IMR-90 (cell line): ENCODE results near the gene ASTN2. TPM values are rescaled to one million over a fixed set of nuclear protein-coding genes. Genes with fewer than 3 reads are reported as not detected.

Source experiments
- ATAC-seq: fragments of 200-7000 bp; cut with Tn5 transposase; 2 replicates; pipeline ENCODE4 v1.9.1; 2020; ENCODE audit warnings: low read depth, mild to moderate bottlenecking, moderate library complexity
- BruUV-seq: library from RNA; stranded (reverse); fragments of 400-500 nt; replicated peaks from 2 replicates; lab custom pipeline; 2021; lab: Mats Ljungman, UMichigan
- CTCF ChIA-PET: fragments of 300-600 bp; formaldehyde crosslinking; extraction: SDS; loops from one replicate; lab custom pipeline; 2021; ENCODE audit warnings: antibody characterized with exemption; lab: Yijun Ruan, JAX
- POLR2A ChIA-PET: fragments of 300-600 bp; sonication (Branson Sonifier 250); formaldehyde crosslinking; loops from one replicate; lab custom pipeline; 2022; ENCODE audit warnings: antibody characterized with exemption; ENCODE audit not compliant: unreplicated experiment; lab: Charles Lee
- DNase-seq: peaks from one replicate; pipeline ENCODE4 v3.0.0; 2013
- H2AFZ ChIP-seq: replicated peaks from 2 replicates; pipeline ENCODE3; 2013; ENCODE audit warnings: low read length, mild to moderate bottlenecking; ENCODE audit not compliant: poor library complexity
- H2AK5ac ChIP-seq: 2 replicates; pipeline ENCODE4 v1.6.1; 2013; ENCODE audit warnings: low read depth, low read length, inconsistent platforms
- H2AK9ac ChIP-seq: replicated peaks from 2 replicates; pipeline ENCODE3; 2013; ENCODE audit warnings: mild to moderate bottlenecking, low read depth, low read length, moderate library complexity; ENCODE audit not compliant: poor library complexity
- H2BK120ac ChIP-seq: 2 replicates; pipeline ENCODE4 v1.6.1; 2013; ENCODE audit warnings: low read depth, low read length, inconsistent platforms
- H2BK15ac ChIP-seq: 3 replicates; pipeline ENCODE4 v1.6.1; 2013; ENCODE audit warnings: low read depth, low read length, inconsistent platforms
- H2BK20ac ChIP-seq: 2 replicates; pipeline ENCODE4 v1.6.1; 2013; ENCODE audit warnings: low read depth, mild to moderate bottlenecking, inconsistent platforms, low read length, moderate library complexity
- H2BK5ac ChIP-seq: 2 replicates; pipeline ENCODE4 v1.6.1; 2013; ENCODE audit warnings: mild to moderate bottlenecking, low read depth, low read length, inconsistent platforms; ENCODE audit not compliant: poor library complexity, severe bottlenecking
- H3K14ac ChIP-seq: replicated peaks from 2 replicates; pipeline ENCODE4 v1.6.1; 2013; ENCODE audit warnings: low read depth, low read length, inconsistent platforms
- H3K18ac ChIP-seq: 2 replicates; pipeline ENCODE4 v1.6.1; 2013; ENCODE audit warnings: low read depth, low read length, control low read depth
- H3K23ac ChIP-seq: 2 replicates; pipeline ENCODE4 v1.6.1; 2013; ENCODE audit warnings: low read depth, low read length, inconsistent platforms
- H3K27ac ChIP-seq: 2 replicates; pipeline ENCODE4 v1.5.1; 2013; ENCODE audit warnings: mild to moderate bottlenecking, control low read depth, low read length; ENCODE audit not compliant: insufficient read depth
- H3K27me3 ChIP-seq: 2 replicates; pipeline ENCODE4 v1.6.1; 2013; ENCODE audit warnings: low read length; ENCODE audit not compliant: control insufficient read depth, insufficient read depth
- H3K36me3 ChIP-seq: 2 replicates; pipeline ENCODE4 v1.6.1; 2013; ENCODE audit warnings: low read length, mixed read lengths; ENCODE audit not compliant: control insufficient read depth, insufficient read depth
- H3K4ac ChIP-seq: 2 replicates; pipeline ENCODE4 v1.6.1; 2013; ENCODE audit warnings: low read depth, low read length, inconsistent platforms
- H3K4me1 ChIP-seq: 2 replicates; pipeline ENCODE4 v1.6.1; 2013; ENCODE audit warnings: low read length, mixed read lengths; ENCODE audit not compliant: control insufficient read depth, insufficient read depth
- H3K4me2 ChIP-seq: 2 replicates; pipeline ENCODE4 v1.6.1; 2013; ENCODE audit warnings: low read depth, mild to moderate bottlenecking, control low read depth, low read length, moderate library complexity
- H3K4me3 ChIP-seq: 2 replicates; pipeline ENCODE4 v1.5.1; 2013; ENCODE audit warnings: low read depth, mild to moderate bottlenecking, control low read depth, low read length, moderate library complexity; ENCODE audit not compliant: insufficient read depth
- H3K56ac ChIP-seq: 2 replicates; pipeline ENCODE4 v1.6.1; 2013; ENCODE audit warnings: low read length, inconsistent platforms; ENCODE audit not compliant: insufficient read depth; ENCODE audit errors: extremely low read depth
- H3K79me1 ChIP-seq, 2 experiments: 2 replicates each; pipeline ENCODE4 v1.6.1; 2013; ENCODE audit warnings: low read length in 2 of 2, inconsistent platforms in 1 of 2, low read depth in 1 of 2
- H3K9ac ChIP-seq: 2 replicates; pipeline ENCODE4 v1.6.1; 2013; ENCODE audit warnings: low read depth, low read length, control low read depth
- H3K9me1 ChIP-seq: 2 replicates; pipeline ENCODE4 v1.6.1; 2013; ENCODE audit warnings: low read length, inconsistent platforms; ENCODE audit not compliant: insufficient read depth
- H3K9me3 ChIP-seq: 2 replicates; pipeline ENCODE4 v1.6.1; 2013; ENCODE audit warnings: low read length; ENCODE audit not compliant: control insufficient read depth, insufficient read depth
- H4K20me1 ChIP-seq: 2 replicates; pipeline ENCODE4 v1.6.1; 2013; ENCODE audit warnings: low read length, inconsistent platforms; ENCODE audit not compliant: insufficient read depth
- H4K5ac ChIP-seq: 2 replicates; pipeline ENCODE4 v1.6.1; 2013; ENCODE audit warnings: mild to moderate bottlenecking, low read depth, low read length, control low read depth
- H4K8ac ChIP-seq, 2 experiments: 2 replicates each; pipeline ENCODE4 v1.6.1; 2013; ENCODE audit warnings: low read depth in 2 of 2, low read length in 2 of 2, control low read depth in 1 of 2, inconsistent platforms in 1 of 2
- H4K91ac ChIP-seq: 2 replicates; pipeline ENCODE4 v1.6.1; 2013; ENCODE audit warnings: low read depth, low read length, inconsistent platforms; ENCODE audit not compliant: insufficient read depth
- FOS ChIP-seq: fragments of 150-350 bp; IDR thresholded peaks from 2 replicates; pipeline ENCODE4 v1.6.1; 2016; ENCODE audit warnings: low read depth, low read length
- MAFK ChIP-seq: IDR thresholded peaks from 2 replicates; pipeline ENCODE4 v1.6.1; 2012; ENCODE audit warnings: low read depth, low read length, improper control_type of control experiment
- WGBS, 2 experiments: methylation state at CpG; one replicate each; pipeline versions ENCODE4 v1.1.5 to v1.1.7; 2013; ENCODE audit warnings: missing lambda C conversion rate in 2 of 2; ENCODE audit not compliant: insufficient read length in 1 of 2; ENCODE audit errors: extremely low coverage in 2 of 2; 5-methylcytosine and 5-hydroxymethylcytosine counted together
- dilution Hi-C: fragments of 300-500 bp; cut with HindIII; formaldehyde crosslinking; loops from one replicate; pipeline ENCODE4 v1.14.3; 2018; ENCODE audit warnings: low sequenced_read_pairs; ENCODE audit not compliant: unreplicated experiment
- in situ Hi-C: fragments of 300-500 bp; cut with MboI; formaldehyde crosslinking; loops from 3 replicates; pipeline ENCODE4 v1.14.3; 2019; ENCODE audit warnings: low sequenced_read_pairs, inconsistent platforms, mixed read lengths
- intact Hi-C: fragments of 100-400 bp; cut with micrococcal nuclease; formaldehyde crosslinking; loops from 2 replicates; pipeline ENCODE4 v1.10.0; 2022
- polyA plus RNA-seq, 3 experiments: library from polyadenylated mRNA; depleted of rRNA; stranded (reverse); fragments of >200 nt; gene quantifications; 2 replicates each; pipeline ENCODE4 v1.2.3, GENCODE V29; 2012; ENCODE audit warnings: low replicate concordance in 1 of 3
- total RNA-seq: library from RNA; depleted of rRNA; stranded (reverse); fragments of >200 nt; gene quantifications from 2 replicates; pipeline ENCODE4 v1.2.3, GENCODE V29; 2012

ASTN2 gene
- total and polyA plus RNA-seq, 2 of the 4 experiments (the other 2 are of a cell fraction): 3.8 to 6.8 TPM

DNA sequence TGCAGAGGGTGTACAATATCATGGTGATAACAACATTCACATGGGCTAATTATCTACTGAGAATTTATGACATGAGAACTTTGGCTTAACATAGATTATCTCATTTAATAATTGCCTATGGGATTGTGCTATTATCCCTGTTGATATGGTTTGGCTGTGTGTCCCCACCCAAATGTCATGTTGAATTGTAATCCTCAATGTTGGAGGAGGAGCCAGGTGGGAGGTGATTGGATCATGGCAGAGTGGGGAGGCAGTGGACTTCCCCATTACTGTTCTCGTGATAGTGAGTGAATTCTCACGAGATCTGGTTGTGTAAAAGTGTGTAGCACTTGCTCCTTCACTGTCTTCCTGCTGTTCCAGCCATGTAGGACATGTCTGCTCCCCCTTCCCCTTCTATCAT lies 541.4 kb downstream of the ASTN2 start:
- Histone ChIP-seq H4K20me1 (no peaks in the 10 kb centered on the region), H4K8ac (no peak overlapping the region), H3K9ac (no peak overlapping the region), H2BK20ac (no peak overlapping the region), H3K27me3 (no peaks in the 10 kb centered on the region), H2AK9ac (no peak overlapping the region), H3K79me1 (no peaks in the 10 kb centered on the region), H2BK120ac (no peak overlapping the region), H3K18ac (no peak overlapping the region), H3K14ac (no peak overlapping the region), H3K9me3 (peaks cover 6% of the 10 kb centered on the region), H2AFZ (no peak overlapping the region), H4K5ac (no peak overlapping the region), H2BK5ac (no peak overlapping the region), H3K36me3 (no peaks in the 10 kb centered on the region), H3K23ac (no peak overlapping the region), H3K4ac (no peak overlapping the region), H2AK5ac (no peak overlapping the region), H3K56ac (no peak overlapping the region), H4K91ac (no peak overlapping the region), H2BK15ac (no peak overlapping the region), H3K4me1 (no peaks in the 10 kb centered on the region), H3K27ac (no peak overlapping the region), H3K4me3 (no peak overlapping the region), H3K4me2 (no peak overlapping the region), H3K9me1 (no peaks in the 10 kb centered on the region)
- dilution Hi-C loops: no loop called here
- in situ Hi-C loops: loop anchor here (25.0 kb wide), 1 partner anchor 1286 kb away; no protein-coding TSS in a partner anchor
- DNase-seq (no peak), ATAC-seq (no peak)
- WGBS, 2 experiments: no CpG with 5 or more reads among the region's 2 CpGs
- CTCF ChIA-PET: no interaction called here
- no TSS peak for BruUV-seq
- TF ChIP-seq MAFK (no peak), FOS (no peak)
- POLR2A ChIA-PET: no interaction called here
- intact Hi-C loops: no loop called here
